Measurements from ENCODE around the gene PRAMEF12.
"Not testable (repeated sequence)": the region's sequence is repeated elsewhere in the genome, so short reads cannot be mapped to it uniquely, and the experiment has no call there.

PRAMEF12 gene
- 0 reads per million in 3 donors for total RNA-seq

- Histone ChIP-seq H3K27me3 (replicated peaks; ENCODE audit: control insufficient read depth, insufficient read depth, low read length, poor library complexity, severe bottlenecking) (no peaks in the 10 kb centered on the region), H3K27ac (ENCODE audit: insufficient read depth, low read length, poor library complexity, severe bottlenecking) (no peak within 1 kb of the TSS), H3K9me3 (ENCODE audit: control insufficient read depth, low read length) (no peaks in the 10 kb centered on the region), H3K4me1 (ENCODE audit: control insufficient read depth, insufficient read depth, low read length, poor library complexity, severe bottlenecking) (no peaks in the 10 kb centered on the region), H3K36me3 (ENCODE audit: control insufficient read depth, insufficient read depth, low read length) (no peaks in the 10 kb centered on the region), H3K4me3 (ENCODE audit: insufficient read depth, low read depth, low read length, poor library complexity, severe bottlenecking) (no peak within 1 kb of the TSS)
- no peak for DNase-seq
These were observed at the start of gene PRAMEF12 for GRCh38 chr1:12773438-12773837. TSS of gene PRAMEF12 (plus strand) at chr1:12773738. CDS start at chr1:12774868, 1,130 bp downstream.

GRCh38 chr1:12728391-12728790, 45.1 kb upstream of the PRAMEF12 start:
- no peak for DNase-seq
- Histone ChIP-seq H3K27me3 (replicated peaks; ENCODE audit: control insufficient read depth, insufficient read depth, low read length, poor library complexity, severe bottlenecking) (no peaks in the 10 kb centered on the region), H3K27ac (ENCODE audit: insufficient read depth, low read length, poor library complexity, severe bottlenecking) (no peak overlapping the region), H3K9me3 (ENCODE audit: control insufficient read depth, low read length) (no peaks in the 10 kb centered on the region), H3K4me3 (ENCODE audit: insufficient read depth, low read depth, low read length, poor library complexity, severe bottlenecking) (no peak overlapping the region), H3K36me3 (ENCODE audit: control insufficient read depth, insufficient read depth, low read length) (no peaks in the 10 kb centered on the region), H3K4me1 (ENCODE audit: control insufficient read depth, insufficient read depth, low read length, poor library complexity, severe bottlenecking) (no peaks in the 10 kb centered on the region)

- Histone ChIP-seq H3K4me3 (ENCODE audit: insufficient read depth, low read depth, low read length, poor library complexity, severe bottlenecking) (no peak overlapping the region), H3K4me1 (ENCODE audit: control insufficient read depth, insufficient read depth, low read length, poor library complexity, severe bottlenecking) (no peaks in the 10 kb centered on the region), H3K9me3 (ENCODE audit: control insufficient read depth, low read length) (no peaks in the 10 kb centered on the region), H3K27ac (ENCODE audit: insufficient read depth, low read length, poor library complexity, severe bottlenecking) (no peak overlapping the region), H3K36me3 (ENCODE audit: control insufficient read depth, insufficient read depth, low read length) (no peaks in the 10 kb centered on the region), H3K27me3 (replicated peaks; ENCODE audit: control insufficient read depth, insufficient read depth, low read length, poor library complexity, severe bottlenecking) (no peaks in the 10 kb centered on the region)
- no peak for DNase-seq
These were observed 43.4 kb upstream of the PRAMEF12 start for GRCh38 chr1:12730156-12730555.

- H3K27me3 ChIP-seq (replicated peaks; ENCODE audit: control insufficient read depth, insufficient read depth, low read length, poor library complexity, severe bottlenecking); DNase-seq; H3K9me3 ChIP-seq (ENCODE audit: control insufficient read depth, low read length); H3K4me1 ChIP-seq (ENCODE audit: control insufficient read depth, insufficient read depth, low read length, poor library complexity, severe bottlenecking); H3K27ac ChIP-seq (ENCODE audit: insufficient read depth, low read length, poor library complexity, severe bottlenecking); H3K4me3 ChIP-seq (ENCODE audit: insufficient read depth, low read depth, low read length, poor library complexity, severe bottlenecking); H3K36me3 ChIP-seq (ENCODE audit: control insufficient read depth, insufficient read depth, low read length): not testable (repeated sequence)
These were observed 42.5 kb upstream of the PRAMEF12 start for GRCh38 chr1:12731084-12731483.

GRCh38 chr1:12734651-12735050, 38.9 kb upstream of the PRAMEF12 start:
- H3K27me3 ChIP-seq (replicated peaks; ENCODE audit: control insufficient read depth, insufficient read depth, low read length, poor library complexity, severe bottlenecking) = peaks cover 7% of the 10 kb centered on the region

GRCh38 chr1:12738934-12739333, 34.6 kb upstream of the PRAMEF12 start:
- Histone ChIP-seq H3K4me1 (ENCODE audit: control insufficient read depth, insufficient read depth, low read length, poor library complexity, severe bottlenecking) (no peaks in the 10 kb centered on the region), H3K27me3 (replicated peaks; ENCODE audit: control insufficient read depth, insufficient read depth, low read length, poor library complexity, severe bottlenecking) (peaks cover 7% of the 10 kb centered on the region), H3K4me3 (ENCODE audit: insufficient read depth, low read depth, low read length, poor library complexity, severe bottlenecking) (no peak overlapping the region), H3K9me3 (ENCODE audit: control insufficient read depth, low read length) (peaks cover 5% of the 10 kb centered on the region), H3K27ac (ENCODE audit: insufficient read depth, low read length, poor library complexity, severe bottlenecking) (no peak overlapping the region), H3K36me3 (ENCODE audit: control insufficient read depth, insufficient read depth, low read length) (no peaks in the 10 kb centered on the region)
- no peak for DNase-seq

More at GRCh38 chr1:12734651-12735050, 38.9 kb upstream of the PRAMEF12 start:
- H3K36me3 ChIP-seq (ENCODE audit: control insufficient read depth, insufficient read depth, low read length) = no peaks in the 10 kb centered on the region
- H3K9me3 ChIP-seq (ENCODE audit: control insufficient read depth, low read length) = peaks cover 5% of the 10 kb centered on the region
- H3K4me3 ChIP-seq (ENCODE audit: insufficient read depth, low read depth, low read length, poor library complexity, severe bottlenecking) = no peak overlapping the region
- no peak overlapping the region for H3K27ac ChIP-seq (ENCODE audit: insufficient read depth, low read length, poor library complexity, severe bottlenecking)
- H3K4me1 ChIP-seq (ENCODE audit: control insufficient read depth, insufficient read depth, low read length, poor library complexity, severe bottlenecking) = no peaks in the 10 kb centered on the region
- no peak for DNase-seq

GRCh38 chr1:12739613-12740012, 33.9 kb upstream of the PRAMEF12 start:
- Histone ChIP-seq H3K9me3 (ENCODE audit: control insufficient read depth, low read length) (peaks cover 5% of the 10 kb centered on the region), H3K27ac (ENCODE audit: insufficient read depth, low read length, poor library complexity, severe bottlenecking) (no peak overlapping the region), H3K4me1 (ENCODE audit: control insufficient read depth, insufficient read depth, low read length, poor library complexity, severe bottlenecking) (no peaks in the 10 kb centered on the region), H3K36me3 (ENCODE audit: control insufficient read depth, insufficient read depth, low read length) (no peaks in the 10 kb centered on the region), H3K4me3 (ENCODE audit: insufficient read depth, low read depth, low read length, poor library complexity, severe bottlenecking) (no peak overlapping the region), H3K27me3 (replicated peaks; ENCODE audit: control insufficient read depth, insufficient read depth, low read length, poor library complexity, severe bottlenecking) (peaks cover 7% of the 10 kb centered on the region)
- no peak for DNase-seq

GRCh38 chr1:12741946-12742345, 31.6 kb upstream of the PRAMEF12 start:
- Histone ChIP-seq H3K36me3 (ENCODE audit: control insufficient read depth, insufficient read depth, low read length) (no peaks in the 10 kb centered on the region), H3K27me3 (replicated peaks; ENCODE audit: control insufficient read depth, insufficient read depth, low read length, poor library complexity, severe bottlenecking) (no peaks in the 10 kb centered on the region), H3K9me3 (ENCODE audit: control insufficient read depth, low read length) (no peaks in the 10 kb centered on the region), H3K4me3 (ENCODE audit: insufficient read depth, low read depth, low read length, poor library complexity, severe bottlenecking) (no peak overlapping the region), H3K4me1 (ENCODE audit: control insufficient read depth, insufficient read depth, low read length, poor library complexity, severe bottlenecking) (no peaks in the 10 kb centered on the region), H3K27ac (ENCODE audit: insufficient read depth, low read length, poor library complexity, severe bottlenecking) (no peak overlapping the region)
- no peak for DNase-seq

GRCh38 chr1:12745126-12745991, 28.2 kb upstream of the PRAMEF12 start:
- DNase-seq = no peak
- H3K4me3 ChIP-seq (ENCODE audit: insufficient read depth, low read depth, low read length, poor library complexity, severe bottlenecking) = no peak overlapping the region
- peaks cover 12% of the 10 kb centered on the region for H3K9me3 ChIP-seq (ENCODE audit: control insufficient read depth, low read length)
- H3K27ac ChIP-seq (ENCODE audit: insufficient read depth, low read length, poor library complexity, severe bottlenecking) = no peak overlapping the region
- H3K36me3 ChIP-seq (ENCODE audit: control insufficient read depth, insufficient read depth, low read length) = no peaks in the 10 kb centered on the region
- H3K4me1 ChIP-seq (ENCODE audit: control insufficient read depth, insufficient read depth, low read length, poor library complexity, severe bottlenecking) = no peaks in the 10 kb centered on the region
- H3K27me3 ChIP-seq (replicated peaks; ENCODE audit: control insufficient read depth, insufficient read depth, low read length, poor library complexity, severe bottlenecking) = no peaks in the 10 kb centered on the region

- Histone ChIP-seq H3K27ac (ENCODE audit: insufficient read depth, low read length, poor library complexity, severe bottlenecking) (no peak within 1 kb of the TSS), H3K4me1 (ENCODE audit: control insufficient read depth, insufficient read depth, low read length, poor library complexity, severe bottlenecking) (no peaks in the 10 kb centered on the region), H3K9me3 (ENCODE audit: control insufficient read depth, low read length) (peaks cover 12% of the 10 kb centered on the region), H3K4me3 (ENCODE audit: insufficient read depth, low read depth, low read length, poor library complexity, severe bottlenecking) (no peak within 1 kb of the TSS), H3K27me3 (replicated peaks; ENCODE audit: control insufficient read depth, insufficient read depth, low read length, poor library complexity, severe bottlenecking) (no peaks in the 10 kb centered on the region), H3K36me3 (ENCODE audit: control insufficient read depth, insufficient read depth, low read length) (no peaks in the 10 kb centered on the region)
- DNase-seq = no peak
These were observed 27.6 kb upstream of the PRAMEF12 start, which contains the start of gene CFAP107 for GRCh38 chr1:12745992-12746323. TSS of gene CFAP107 (plus strand) at chr1:12746200. CDS start at chr1:12746431, 231 bp downstream.

All from effector memory CD4-positive, alpha-beta T cell (primary cell).